ENCODE data around the gene ERRFI1.
A peak's percentile ranks its signal among the peaks of the same experiment; 100 is the strongest.

Gene ERRFI1

DNA sequence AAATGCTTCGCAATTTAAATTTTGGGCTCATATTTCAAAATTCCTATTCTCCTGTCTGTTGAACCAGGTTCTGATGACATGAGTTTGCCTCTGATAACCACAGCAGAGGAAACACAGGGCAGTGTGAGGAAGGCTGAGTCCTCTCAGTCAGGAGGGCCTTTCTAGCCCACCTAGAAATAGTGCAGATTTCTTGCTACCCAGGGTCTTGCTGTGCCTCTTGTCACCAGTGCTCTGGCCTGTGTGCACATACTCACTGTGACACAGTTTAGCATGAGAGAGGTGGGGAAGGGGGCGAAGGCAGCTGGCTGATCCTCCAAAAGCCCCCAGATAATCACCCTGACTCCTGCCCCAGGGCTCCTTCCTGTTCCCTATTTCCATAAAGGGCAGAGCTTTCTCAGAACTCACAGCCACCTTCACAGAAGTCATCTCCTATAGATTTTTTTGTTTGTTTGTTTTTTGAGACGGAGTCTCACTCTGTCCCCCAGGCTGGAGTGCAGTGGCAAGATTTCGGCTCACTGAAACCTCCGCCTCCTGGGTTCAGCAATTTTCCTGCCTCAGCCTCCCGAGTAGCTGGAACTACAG, 23.7 kb downstream of the ERRFI1 start:
- no peak for DNase-seq

DNA sequence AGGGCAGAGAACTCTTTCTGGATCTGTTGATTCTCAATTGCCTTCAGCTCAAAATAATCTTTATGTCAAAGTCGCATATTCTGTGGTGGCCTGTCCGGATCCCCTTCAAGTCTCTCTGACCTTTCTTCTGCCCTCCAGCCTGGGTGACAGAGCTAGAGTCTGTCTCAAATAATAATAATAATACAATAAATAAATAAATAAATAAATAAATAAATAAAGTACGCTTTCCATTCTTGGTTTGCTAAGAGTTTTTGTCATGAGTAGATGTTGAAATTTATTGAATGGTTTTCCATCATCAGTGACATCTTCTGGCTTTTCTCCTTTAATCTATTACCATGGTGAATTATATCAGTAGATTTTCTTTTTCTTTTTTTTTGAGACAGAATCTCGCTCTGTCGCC, 30.7 kb downstream of the ERRFI1 start:
- no peak for DNase-seq

DNA sequence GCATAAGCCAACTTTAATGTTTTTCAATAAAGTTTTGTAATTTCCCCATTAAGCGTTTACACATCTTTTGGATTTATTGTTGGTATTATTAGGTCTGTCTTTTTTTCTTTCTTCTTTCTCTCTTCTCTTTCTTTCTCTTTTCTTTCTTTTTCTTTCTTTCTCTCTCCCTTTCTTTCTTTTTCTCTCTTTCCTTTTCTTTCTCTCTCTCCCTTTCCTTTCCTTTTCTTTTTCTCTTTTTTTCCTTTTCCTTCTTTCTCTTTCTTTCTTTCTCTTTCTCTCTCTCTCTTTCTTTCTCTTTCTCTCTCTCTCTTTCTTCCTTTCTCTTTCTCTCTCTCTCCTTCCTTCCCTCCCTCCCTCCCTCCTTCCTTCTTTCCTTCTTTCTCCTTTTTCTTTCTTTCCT, 31.3 kb downstream of the ERRFI1 start:
- DNase-seq: no peak

DNA sequence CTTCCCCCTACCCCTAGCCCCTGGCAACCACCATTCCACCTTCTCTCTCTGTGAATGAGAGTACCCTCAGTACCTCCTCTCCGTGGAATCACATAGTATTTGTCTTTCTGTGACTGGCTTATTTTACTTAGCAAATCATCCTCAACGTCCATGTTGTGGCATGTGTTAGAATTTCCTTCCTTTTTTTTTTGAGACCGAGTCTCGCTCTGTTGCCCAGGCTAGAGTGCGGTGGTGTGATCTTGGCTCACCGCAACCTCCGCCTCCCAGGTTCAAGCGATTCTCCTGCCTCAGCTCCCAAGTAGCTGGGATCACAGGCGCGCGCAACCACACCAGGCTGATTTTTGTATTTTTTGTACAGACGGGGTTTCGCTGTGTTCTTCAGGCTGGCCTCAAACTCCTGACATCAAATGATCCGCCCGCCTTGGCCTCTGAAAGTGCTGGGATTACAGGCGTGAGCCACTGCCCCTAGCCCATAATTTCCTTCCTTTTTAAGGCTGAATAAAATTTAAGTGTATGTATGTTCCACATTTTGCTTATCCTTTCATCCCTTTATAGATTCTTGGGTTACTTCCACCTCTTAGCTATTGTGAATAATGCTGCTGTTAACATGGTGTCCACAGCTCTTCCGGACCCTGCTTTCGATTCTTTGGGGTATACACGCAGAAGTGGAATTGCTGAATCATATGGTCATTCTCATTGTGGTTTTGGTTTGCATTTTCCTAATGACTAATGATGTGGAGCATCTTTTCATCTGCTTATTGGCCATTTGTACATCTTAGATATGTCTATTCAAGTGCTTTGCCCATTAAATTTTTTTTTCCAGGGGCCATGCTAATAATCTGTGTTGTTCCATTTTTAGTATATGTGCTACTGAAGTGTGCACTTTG, 32.3 kb downstream of the ERRFI1 start:
- no peak for DNase-seq

DNA sequence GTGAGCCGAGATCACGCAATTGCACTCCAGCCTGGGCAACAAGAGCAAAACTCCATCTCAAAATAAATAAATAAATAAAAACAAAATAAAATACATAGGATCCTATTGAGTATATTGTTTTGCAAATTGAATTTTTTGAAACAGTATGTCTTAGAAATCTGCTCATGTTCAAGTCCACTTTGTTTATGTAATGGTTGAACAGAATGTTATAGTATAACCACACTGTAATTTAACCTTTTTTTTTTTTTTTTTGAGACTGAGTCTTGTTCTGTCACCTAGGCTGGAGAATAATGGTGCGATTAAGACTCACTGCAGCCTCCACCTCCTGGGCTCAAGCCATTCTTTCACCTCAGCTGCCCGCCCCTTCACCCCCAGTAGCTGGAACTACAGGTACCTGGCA, 33.2 kb downstream of the ERRFI1 start:
- no peak for DNase-seq

DNA sequence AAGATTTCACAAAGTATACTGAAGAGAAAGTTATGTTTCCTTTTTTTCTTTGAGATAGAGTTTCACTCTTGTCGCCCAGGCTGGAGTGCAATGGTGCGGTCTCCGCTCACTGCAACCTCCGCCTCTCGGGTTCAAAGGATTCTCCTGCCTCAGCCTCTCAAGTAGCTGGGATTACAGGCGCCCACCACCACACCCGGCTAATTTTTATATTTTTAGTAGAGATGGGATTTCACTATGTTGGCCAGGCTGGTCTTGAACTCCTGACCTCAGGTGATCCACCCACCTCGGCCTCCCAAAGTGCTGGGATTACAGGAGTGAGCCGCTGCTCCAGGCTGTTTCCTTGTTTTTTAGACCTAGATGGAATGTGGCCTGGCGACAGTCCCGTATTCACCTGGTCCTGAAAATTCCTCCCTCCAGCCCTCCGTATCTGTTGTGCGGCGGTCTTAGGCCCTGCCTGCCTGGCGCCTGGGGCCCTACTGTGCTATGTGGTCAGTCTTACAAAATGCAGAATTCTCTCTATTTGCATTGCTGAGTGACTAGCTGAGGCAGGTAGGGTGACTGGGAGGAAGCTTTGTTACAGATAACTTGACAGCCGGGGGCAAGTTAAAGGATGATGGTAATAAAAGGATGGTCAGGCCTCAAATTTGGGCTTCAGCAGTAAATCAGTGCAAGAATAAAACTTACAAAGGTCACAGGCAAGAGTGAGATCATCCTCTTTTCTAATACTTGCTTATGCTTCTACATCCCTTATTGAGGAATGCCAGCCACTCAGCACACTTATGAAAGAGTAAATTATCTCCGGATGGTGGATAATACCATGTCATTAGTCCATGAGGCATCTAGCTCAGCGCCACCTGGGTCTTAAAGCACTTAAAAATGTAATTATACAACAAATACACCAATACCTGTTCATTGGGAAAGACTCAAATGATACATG, 34.3 kb downstream of the ERRFI1 start:
- DNase-seq: no peak

DNA sequence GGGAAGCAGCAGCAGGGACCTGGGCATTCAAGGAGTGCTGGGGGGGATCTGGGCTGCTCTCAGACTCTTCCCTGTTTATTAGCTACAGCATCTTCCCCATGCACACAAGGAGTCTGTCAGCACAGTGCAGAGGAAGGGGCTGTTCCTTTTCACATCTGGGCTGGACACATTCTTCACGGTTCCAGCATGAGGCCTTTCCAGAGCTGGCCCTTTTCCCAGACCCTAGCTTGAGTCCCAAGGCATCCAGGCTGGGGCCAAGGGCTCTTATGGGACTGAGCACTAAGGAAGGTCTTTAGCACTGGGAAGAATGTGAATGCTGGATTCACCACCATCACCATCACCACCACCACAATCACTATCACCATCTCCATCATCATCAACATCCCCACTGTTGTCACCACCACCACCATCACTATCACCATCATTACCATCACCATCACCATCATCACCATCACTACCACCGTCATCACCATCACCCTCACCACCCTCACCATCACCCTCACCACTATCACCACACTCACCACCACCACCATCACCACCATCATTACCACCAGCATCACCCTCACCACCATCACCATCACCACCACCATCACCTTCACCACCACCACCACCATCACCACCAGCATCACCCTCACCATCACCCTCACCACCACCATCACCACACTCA, 36.2 kb downstream of the ERRFI1 start:
- DNase-seq: no peak

DNA sequence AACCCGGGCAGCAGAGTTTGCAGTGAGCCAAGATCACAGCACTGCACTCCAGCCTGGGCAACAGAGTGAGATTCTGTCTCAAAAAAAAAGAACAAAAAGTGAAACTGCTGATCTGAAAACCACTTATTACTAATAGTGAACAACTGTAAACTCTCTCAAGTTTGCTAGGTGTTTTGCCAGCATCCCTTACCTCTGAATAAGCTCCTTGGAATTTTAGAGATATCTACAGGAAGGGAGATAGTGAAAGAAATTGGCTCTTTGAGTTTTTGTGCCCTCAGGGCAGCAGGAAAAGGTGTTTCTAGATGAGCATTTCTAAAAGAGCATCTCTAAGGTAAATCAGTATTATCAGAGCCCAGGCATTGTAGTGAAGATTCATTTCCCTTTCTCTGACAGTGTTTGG, 37.5 kb downstream of the ERRFI1 start:
- no peak for DNase-seq

DNA sequence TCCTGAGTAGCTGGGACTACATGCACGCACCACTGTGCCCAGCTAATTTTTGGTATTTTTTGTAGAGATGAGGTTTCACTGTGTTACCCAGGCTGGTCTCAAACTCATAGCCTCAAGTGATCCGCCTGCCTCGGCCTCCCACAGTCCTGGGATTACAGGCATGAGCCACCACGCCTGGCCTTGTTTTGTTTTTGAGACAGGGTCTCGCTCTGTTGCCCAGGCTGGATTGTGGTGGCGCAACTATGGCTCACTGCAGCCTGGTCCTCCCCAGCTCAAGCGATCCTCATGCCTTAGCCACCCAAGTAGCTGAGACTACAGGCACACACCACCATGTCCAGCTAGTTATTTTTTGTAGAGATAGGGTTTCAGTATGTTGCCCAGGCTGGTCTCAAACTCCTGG, 38.6 kb downstream of the ERRFI1 start:
- DNase-seq: no peak

DNA sequence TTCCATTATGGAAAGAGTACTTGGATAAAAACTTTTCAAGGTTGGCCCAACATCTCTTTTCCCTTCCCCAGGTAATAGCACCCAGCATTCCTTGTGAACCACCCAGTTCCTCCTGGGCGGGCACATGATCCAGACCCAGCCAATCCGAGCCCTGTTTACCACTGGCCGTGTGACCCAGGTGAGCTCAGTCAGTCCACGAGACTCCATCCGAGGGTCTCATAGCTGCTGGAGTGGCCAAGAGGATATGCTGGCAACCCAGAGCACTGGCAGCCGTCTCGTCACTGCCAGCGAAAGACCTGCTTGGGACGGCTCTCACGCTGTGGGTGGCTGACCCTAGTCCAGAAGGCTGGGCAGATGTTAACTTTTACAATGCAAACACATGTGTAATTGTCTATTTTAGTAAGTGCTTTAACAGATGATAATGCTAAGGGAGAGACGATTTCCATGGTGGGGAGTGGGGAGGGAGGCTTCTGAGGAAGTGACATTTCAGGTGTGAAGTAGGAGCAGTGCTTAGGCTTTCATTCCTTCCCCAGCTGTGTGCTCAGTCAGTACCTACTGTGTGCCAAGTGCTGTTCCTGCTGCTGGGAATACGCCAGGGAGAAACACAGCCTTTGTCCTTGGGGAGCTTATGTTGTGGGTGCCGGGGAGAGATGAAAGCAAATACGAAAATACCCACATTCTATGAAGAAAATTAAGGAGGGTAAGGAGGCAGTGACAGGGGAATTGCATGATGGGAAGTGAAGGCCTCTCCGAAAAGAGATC, 40.1 kb downstream of the ERRFI1 start:
- no peak for DNase-seq

DNA sequence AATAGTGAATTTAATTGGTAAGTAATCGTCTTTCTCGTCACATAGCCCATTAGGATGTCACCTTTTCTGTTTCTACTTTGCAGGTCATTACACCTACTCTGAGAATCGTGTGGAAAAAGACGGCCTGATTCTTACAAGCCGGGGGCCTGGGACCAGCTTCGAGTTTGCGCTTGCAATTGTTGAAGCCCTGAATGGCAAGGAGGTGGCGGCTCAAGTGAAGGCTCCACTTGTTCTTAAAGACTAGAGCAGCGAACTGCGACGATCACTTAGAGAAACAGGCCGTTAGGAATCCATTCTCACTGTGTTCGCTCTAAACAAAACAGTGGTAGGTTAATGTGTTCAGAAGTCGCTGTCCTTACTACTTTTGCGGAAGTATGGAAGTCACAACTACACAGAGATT, 41.3 kb downstream of the ERRFI1 start:
- no peak for DNase-seq

DNA sequence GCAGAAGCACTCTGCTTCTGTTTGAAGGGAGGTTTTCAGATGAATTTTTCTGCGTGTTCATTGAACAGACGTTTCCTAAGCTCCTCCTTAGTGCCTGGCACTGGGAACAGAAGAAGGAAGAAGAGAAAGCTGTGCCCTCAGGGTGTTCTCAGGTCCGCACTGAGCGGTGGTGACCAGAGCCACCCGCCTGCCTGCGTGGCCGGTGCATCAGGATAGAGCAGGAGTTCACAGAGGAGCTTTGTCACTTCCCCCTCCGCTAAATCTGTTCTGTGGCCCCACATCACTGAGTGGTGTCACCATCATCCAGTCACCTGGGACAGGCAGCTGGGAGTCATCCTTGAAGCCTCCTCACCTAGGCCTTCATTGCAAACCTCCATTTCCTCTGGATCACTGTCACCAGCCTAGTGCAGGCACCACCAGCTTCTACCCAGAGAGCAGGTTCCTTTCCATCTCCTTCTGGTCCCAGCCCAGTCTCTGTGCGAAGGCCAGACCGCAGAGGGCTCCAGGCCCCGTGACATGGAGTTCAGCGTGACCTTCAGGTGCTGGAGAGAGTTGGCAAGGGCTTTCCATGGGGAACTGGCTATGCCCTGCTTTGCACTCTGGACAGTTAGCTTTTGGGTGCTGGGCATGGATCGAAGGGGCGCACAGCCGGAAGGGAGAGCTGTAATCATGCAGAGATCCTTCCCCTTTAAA, 42.9 kb downstream of the ERRFI1 start:
- DNase-seq: no peak

DNA sequence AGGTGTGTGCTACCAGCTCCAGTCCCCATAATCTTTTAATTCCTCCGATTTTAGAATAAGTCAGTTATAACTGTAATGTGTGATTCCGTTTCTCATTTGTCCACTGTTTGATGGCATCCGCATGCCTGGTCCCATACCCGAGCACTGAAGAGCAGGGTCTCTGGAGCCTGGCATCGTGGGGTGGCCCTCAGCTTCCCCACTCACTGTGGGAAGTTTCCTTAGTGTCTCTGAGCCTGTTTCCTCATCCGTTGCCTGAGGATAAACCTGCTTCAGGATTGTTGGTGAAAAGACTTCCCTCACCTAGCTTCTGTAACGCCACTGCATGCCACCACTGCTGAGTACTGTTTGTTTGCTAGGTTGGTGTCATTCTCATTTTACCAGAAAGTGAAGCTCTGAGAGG, 45.1 kb downstream of the ERRFI1 start:
- DNase-seq: no peak

DNA sequence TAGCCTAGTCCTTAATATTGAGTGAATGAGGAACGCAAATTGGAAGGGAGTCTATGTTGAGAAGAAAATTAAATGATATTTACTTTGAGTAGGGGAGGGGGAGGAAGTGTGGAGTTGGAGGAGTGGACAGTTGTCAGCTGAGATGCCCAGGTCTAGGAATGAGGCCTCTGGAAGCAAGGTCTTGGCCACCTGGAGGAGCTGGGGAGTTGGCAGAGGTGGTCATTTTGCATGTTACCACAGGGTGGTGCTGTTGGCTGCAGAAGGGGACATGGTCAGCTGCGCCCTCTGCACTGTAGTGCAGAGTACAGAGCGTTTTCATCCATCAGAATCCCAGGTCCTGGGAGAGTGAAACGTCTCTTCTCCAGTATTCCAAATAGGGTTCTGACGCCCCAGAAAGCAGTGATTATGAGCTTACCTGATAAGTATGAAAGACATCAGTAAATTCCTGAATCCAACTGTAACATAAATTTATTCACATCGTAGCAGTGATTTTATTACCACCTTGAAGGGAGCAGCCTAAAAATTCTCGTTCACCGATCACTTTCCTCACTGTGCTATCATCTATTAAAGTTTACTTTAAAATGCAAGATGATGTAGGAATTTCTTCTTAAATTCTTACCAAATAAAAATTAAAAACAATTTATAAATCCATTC, 50.8 kb downstream of the ERRFI1 start:
- DNase-seq: peak; percentile 53

DNA sequence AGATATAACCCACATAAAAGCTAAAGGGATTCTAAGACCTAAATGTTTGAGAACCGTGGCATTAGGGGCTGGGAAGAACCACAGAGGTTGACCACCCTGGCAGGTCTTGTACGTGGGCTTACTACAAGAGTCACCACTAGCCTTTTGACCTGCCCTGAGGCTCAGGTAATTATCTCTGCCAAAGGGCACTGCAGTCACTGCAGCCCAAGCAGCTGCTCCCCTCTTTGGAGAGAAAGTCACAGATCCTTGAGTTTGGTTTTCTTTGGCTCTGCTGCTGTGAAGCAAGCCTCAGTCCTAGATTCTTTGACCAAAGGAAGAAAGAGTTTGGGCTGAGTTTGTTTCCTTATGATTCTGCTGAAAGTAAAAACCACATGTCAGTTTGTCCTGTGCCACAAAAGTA, 53.0 kb downstream of the ERRFI1 start:
- no peak for DNase-seq

DNA sequence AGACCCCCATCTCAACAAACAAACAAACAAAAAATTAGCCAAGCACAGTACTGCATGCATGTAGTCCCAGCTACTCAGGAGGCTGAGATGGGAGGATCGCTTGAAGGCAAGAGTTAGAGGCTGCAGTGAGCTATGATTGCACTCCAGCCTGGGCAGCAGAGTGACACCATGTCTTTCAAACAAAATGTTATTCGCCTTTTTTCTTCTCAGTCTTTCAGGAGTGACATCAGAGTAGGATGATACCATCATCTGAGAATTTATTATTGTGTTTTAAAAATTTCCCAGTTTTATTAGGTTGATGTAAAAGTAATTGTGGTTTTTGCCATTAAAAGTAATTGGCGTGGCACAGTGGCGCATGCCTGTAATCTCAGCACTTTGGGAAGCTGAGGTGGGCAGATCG, 53.8 kb downstream of the ERRFI1 start:
- no peak for DNase-seq

DNA sequence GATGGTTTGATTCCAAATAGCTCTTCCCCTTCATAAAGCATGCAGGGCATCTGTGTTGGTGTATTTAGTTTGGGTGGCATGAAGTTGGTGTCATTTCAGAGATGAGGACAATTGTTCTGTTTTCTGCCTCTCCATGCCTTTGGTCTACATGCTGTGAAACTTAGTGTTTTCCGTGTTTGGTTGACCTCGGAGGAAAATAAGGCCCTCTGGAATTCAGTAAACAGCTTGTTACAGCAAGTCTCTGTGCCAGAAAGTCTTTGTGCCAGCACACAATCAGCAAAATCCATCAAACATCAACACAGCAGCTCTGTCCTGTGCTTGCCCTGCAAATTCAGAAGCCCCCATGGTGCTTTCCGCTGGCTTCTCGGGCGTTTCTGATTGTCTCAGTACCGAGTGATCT, 55.1 kb downstream of the ERRFI1 start:
- DNase-seq: no peak

DNA sequence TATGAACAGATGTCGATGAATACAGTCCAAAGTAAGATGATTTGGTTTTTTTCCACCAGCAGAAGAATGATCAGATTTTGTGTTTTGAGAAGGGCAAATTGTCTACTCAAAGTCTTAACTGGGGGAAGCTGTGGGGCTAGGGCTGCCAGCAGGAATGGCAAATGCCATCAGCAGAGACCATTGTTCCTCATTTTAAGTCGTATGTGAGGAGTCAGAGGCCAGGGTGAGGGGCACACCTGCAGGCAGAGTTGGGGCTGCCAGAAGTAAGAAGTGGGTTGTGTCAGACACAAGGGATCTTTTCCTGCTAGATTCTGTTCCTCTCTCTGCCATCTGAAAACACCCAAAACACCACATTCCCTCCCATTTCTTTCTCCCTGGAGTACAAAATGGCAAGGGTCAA, 55.9 kb downstream of the ERRFI1 start:
- no peak for DNase-seq

DNA sequence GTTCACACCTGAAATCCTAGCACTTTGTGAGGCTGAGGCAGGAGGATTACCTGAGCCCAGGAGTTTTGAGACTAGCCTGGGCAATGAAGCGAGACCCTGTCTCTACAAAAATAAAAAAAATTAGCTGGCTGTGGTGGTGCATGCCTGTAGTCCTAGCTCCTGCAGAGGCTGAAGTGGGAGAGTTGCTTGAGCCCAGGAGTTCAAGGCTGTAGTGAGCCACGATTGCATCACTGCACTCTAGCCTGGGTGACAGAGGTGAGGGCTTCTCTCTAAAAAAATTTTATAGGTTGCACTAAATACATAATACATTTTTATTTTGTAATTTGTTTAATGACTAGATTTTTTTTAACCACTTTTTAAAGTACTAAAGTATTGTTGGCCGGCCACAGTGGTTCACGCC, 58.5 kb downstream of the ERRFI1 start:
- no peak for DNase-seq

DNA sequence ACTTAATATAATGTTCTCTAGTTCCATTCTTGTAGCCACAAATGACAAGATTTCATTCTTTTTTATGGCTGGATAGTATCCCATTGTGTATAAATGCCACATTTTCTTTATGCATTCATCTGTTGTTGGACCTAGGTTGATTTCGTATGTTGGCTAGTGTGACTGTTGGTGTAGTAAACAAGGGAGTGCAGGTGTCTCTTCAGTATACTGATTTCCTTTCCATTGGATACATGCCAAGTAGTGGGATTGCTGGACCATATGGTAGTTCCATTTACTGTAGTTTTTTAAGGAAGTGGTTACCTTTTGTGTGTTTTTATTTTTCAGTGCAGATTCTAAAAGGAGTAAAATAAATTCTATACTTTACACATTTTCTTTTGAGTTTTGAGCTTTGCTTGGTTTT, 58.9 kb downstream of the ERRFI1 start:
- no peak for DNase-seq

DNA sequence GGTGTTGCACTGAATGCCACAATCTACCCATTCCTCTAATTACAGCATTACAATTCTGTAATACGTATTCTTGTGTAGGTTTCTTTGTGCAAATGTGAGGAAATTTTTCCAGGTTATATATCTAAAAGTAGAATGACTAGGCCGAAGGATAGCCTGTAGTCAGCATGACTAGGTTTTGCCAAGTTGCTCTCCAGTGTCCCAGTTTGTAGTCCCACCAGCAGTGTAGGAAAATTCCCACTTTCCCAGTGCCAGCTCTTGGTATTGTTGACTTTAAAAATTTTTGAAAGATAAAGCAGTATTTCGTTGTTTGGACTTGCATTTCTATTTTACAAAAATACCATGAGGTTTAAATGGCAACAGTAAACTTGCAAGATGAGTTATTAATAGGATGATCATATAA, 61.6 kb downstream of the ERRFI1 start:
- DNase-seq: no peak
